ENCODE measurements around the gene CCDC15.

DNA sequence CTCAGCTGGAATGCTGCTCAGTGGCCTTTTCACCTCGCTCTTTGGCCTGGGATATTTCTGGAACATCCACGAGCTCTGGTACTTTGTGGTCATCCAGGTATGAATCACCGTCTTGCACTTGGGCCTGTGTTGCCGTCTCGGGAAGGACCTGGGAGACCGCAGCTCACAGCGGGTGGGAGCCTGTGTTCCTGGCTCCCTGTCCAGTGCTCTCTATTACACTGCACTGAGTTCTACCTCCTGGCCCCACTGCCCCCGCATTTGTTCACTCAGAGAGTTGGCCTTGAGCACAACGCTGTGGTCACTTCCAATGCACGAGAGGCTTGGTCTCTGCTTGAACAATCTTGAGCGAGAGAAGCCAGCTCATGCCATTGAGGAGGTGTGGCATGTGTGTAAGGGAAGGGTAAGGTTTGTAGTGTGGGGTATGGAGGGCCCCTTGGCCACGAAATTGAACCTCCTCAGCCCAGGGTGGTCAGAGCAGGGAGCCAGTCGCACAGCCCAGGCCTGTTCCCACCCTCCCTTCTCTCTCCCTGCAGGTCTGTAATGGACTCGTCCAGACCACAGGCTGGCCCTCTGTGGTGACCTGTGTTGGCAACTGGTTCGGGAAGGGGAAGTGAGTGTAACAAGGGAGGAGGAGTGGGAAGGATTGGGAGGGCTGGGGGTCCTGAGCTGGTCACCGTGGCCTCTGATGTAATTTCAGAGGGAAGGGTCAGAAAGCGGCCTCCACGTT lies 125.3 kb downstream of the CCDC15 start:
- TF ChIP-seq, protein P1, sequence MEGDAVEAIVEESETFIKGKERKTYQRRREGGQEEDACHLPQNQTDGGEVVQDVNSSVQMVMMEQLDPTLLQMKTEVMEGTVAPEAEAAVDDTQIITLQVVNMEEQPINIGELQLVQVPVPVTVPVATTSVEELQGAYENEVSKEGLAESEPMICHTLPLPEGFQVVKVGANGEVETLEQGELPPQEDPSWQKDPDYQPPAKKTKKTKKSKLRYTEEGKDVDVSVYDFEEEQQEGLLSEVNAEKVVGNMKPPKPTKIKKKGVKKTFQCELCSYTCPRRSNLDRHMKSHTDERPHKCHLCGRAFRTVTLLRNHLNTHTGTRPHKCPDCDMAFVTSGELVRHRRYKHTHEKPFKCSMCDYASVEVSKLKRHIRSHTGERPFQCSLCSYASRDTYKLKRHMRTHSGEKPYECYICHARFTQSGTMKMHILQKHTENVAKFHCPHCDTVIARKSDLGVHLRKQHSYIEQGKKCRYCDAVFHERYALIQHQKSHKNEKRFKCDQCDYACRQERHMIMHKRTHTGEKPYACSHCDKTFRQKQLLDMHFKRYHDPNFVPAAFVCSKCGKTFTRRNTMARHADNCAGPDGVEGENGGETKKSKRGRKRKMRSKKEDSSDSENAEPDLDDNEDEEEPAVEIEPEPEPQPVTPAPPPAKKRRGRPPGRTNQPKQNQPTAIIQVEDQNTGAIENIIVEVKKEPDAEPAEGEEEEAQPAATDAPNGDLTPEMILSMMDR (IDR thresholded peaks at IDR 0.05), result no peak
- TF ChIP-seq POLR2A (IDR thresholded peaks at IDR 0.05), result no peak
